Measurements from ENCODE around the gene INPP5A.

GRCh38 chr10:132543916-132544743 lies 6.5 kb downstream of the INPP5A start:
- TF ChIP-seq CTCF (IDR thresholded peaks at IDR 0.05) (no peak), POLR2A (IDR thresholded peaks at IDR 0.05) (no peak)
